ENCODE results near the gene RFT1.
A peak's percentile ranks its signal among the peaks of the same experiment; 100 is the strongest.

The RFT1 gene

GRCh38 chr3:53079791-53080555 lies 50.3 kb downstream of the RFT1 start:
- Histone ChIP-seq H3K9ac (ENCODE audit: low read length) (no peak overlapping the region), H3K27me3 (ENCODE audit: control insufficient read depth in 1 of 2, insufficient read depth in 2 of 2, low read length in 2 of 2) (no peaks in the 10 kb centered on the region), H3K9me3 (ENCODE audit: low read length) (no peaks in the 10 kb centered on the region), H3K27ac (ENCODE audit: low read depth, low read length) (no peak overlapping the region), H3K4me3 (ENCODE audit: low read depth in 1 of 2, low read length in 2 of 2) (no peak overlapping the region), H3K36me3 (ENCODE audit: insufficient read depth, low read length) (no peaks in the 10 kb centered on the region), H3K4me1 (ENCODE audit: insufficient read depth, low read length) (peaks cover 12% of the 10 kb centered on the region)

- Histone ChIP-seq H3K4me1 (ENCODE audit: insufficient read depth, low read length) (peaks cover 8% of the 10 kb centered on the region), H3K27me3 (ENCODE audit: control insufficient read depth in 1 of 2, insufficient read depth in 2 of 2, low read length in 2 of 2) (no peaks in the 10 kb centered on the region), H3K4me3 (ENCODE audit: low read depth in 1 of 2, low read length in 2 of 2) (no peak overlapping the region), H3K9me3 (ENCODE audit: low read length) (no peaks in the 10 kb centered on the region), H3K36me3 (ENCODE audit: insufficient read depth, low read length) (no peaks in the 10 kb centered on the region), H3K27ac (ENCODE audit: low read depth, low read length) (no peak overlapping the region), H3K9ac (ENCODE audit: low read length) (no peak overlapping the region)
These were observed 51.1 kb downstream of the RFT1 start for GRCh38 chr3:53079147-53079546.

GRCh38 chr3:53078656-53079055 lies 51.6 kb downstream of the RFT1 start:
- H3K27me3 ChIP-seq (ENCODE audit: control insufficient read depth in 1 of 2, insufficient read depth in 2 of 2, low read length in 2 of 2) = no peaks in the 10 kb centered on the region
- no peak overlapping the region for H3K27ac ChIP-seq (ENCODE audit: low read depth, low read length)
- H3K4me3 ChIP-seq (ENCODE audit: low read depth in 1 of 2, low read length in 2 of 2) = no peak overlapping the region
- H3K36me3 ChIP-seq (ENCODE audit: insufficient read depth, low read length) = no peaks in the 10 kb centered on the region
- H3K9me3 ChIP-seq (ENCODE audit: low read length) = no peaks in the 10 kb centered on the region
- H3K4me1 ChIP-seq (ENCODE audit: insufficient read depth, low read length) = peaks cover 3% of the 10 kb centered on the region
- no peak overlapping the region for H3K9ac ChIP-seq (ENCODE audit: low read length)

GRCh38 chr3:53077476-53078220 lies 52.6 kb downstream of the RFT1 start:
- Histone ChIP-seq H3K9me3 (ENCODE audit: low read length) (no peaks in the 10 kb centered on the region), H3K4me1 (ENCODE audit: insufficient read depth, low read length) (no peaks in the 10 kb centered on the region), H3K9ac (ENCODE audit: low read length) (no peak overlapping the region), H3K27me3 (ENCODE audit: control insufficient read depth in 1 of 2, insufficient read depth in 2 of 2, low read length in 2 of 2) (no peaks in the 10 kb centered on the region), H3K36me3 (ENCODE audit: insufficient read depth, low read length) (no peaks in the 10 kb centered on the region), H3K4me3 (ENCODE audit: low read depth in 1 of 2, low read length in 2 of 2) (no peak overlapping the region), H3K27ac (ENCODE audit: low read depth, low read length) (no peak overlapping the region)

- H3K4me3 ChIP-seq (ENCODE audit: low read depth in 1 of 2, low read length in 2 of 2) = no peak overlapping the region
- no peaks in the 10 kb centered on the region for H3K9me3 ChIP-seq (ENCODE audit: low read length)
- H3K4me1 ChIP-seq (ENCODE audit: insufficient read depth, low read length) = peaks cover 7% of the 10 kb centered on the region
- no peaks in the 10 kb centered on the region for H3K27me3 ChIP-seq (ENCODE audit: control insufficient read depth in 1 of 2, insufficient read depth in 2 of 2, low read length in 2 of 2)
- H3K9ac ChIP-seq (ENCODE audit: low read length) = no peak overlapping the region
- no peak overlapping the region for H3K27ac ChIP-seq (ENCODE audit: low read depth, low read length)
- no peaks in the 10 kb centered on the region for H3K36me3 ChIP-seq (ENCODE audit: insufficient read depth, low read length)
These were observed 54.5 kb downstream of the RFT1 start for GRCh38 chr3:53075743-53076140.

- H3K27ac ChIP-seq (ENCODE audit: low read depth, low read length) = no peak overlapping the region
- no peaks in the 10 kb centered on the region for H3K36me3 ChIP-seq (ENCODE audit: insufficient read depth, low read length)
- no peaks in the 10 kb centered on the region for H3K27me3 ChIP-seq (ENCODE audit: control insufficient read depth in 1 of 2, insufficient read depth in 2 of 2, low read length in 2 of 2)
- H3K4me3 ChIP-seq (ENCODE audit: low read depth in 1 of 2, low read length in 2 of 2) = no peak overlapping the region
- H3K4me1 ChIP-seq (ENCODE audit: insufficient read depth, low read length) = peaks cover 7% of the 10 kb centered on the region
- H3K9ac ChIP-seq (ENCODE audit: low read length) = no peak overlapping the region
- H3K9me3 ChIP-seq (ENCODE audit: low read length) = no peaks in the 10 kb centered on the region
These were observed 55.2 kb downstream of the RFT1 start for GRCh38 chr3:53074761-53075742.

- H3K27me3 ChIP-seq (ENCODE audit: control insufficient read depth in 1 of 2, insufficient read depth in 2 of 2, low read length in 2 of 2) = no peaks in the 10 kb centered on the region
- no peak overlapping the region for H3K4me3 ChIP-seq (ENCODE audit: low read depth in 1 of 2, low read length in 2 of 2)
- H3K4me1 ChIP-seq (ENCODE audit: insufficient read depth, low read length) = peaks cover 7% of the 10 kb centered on the region
- H3K9ac ChIP-seq (ENCODE audit: low read length) = no peak overlapping the region
- no peak overlapping the region for H3K27ac ChIP-seq (ENCODE audit: low read depth, low read length)
- H3K9me3 ChIP-seq (ENCODE audit: low read length) = no peaks in the 10 kb centered on the region
- H3K36me3 ChIP-seq (ENCODE audit: insufficient read depth, low read length) = no peaks in the 10 kb centered on the region
These were observed 55.9 kb downstream of the RFT1 start for GRCh38 chr3:53074366-53074696.

GRCh38 chr3:53073553-53074365 lies 56.5 kb downstream of the RFT1 start:
- H3K4me1 ChIP-seq (ENCODE audit: insufficient read depth, low read length) = peaks cover 7% of the 10 kb centered on the region
- H3K27me3 ChIP-seq (ENCODE audit: control insufficient read depth in 1 of 2, insufficient read depth in 2 of 2, low read length in 2 of 2) = no peaks in the 10 kb centered on the region
- peak overlapping the region; percentile 47 to 86 for H3K4me3 ChIP-seq (ENCODE audit: low read depth in 1 of 2, low read length in 2 of 2)
- no peak overlapping the region for H3K9ac ChIP-seq (ENCODE audit: low read length)
- H3K9me3 ChIP-seq (ENCODE audit: low read length) = no peaks in the 10 kb centered on the region
- H3K27ac ChIP-seq (ENCODE audit: low read depth, low read length) = peak overlapping the region; percentile 29
- H3K36me3 ChIP-seq (ENCODE audit: insufficient read depth, low read length) = no peaks in the 10 kb centered on the region

GRCh38 chr3:53072653-53073552 lies 57.3 kb downstream of the RFT1 start:
- H3K27me3 ChIP-seq (ENCODE audit: control insufficient read depth in 1 of 2, insufficient read depth in 2 of 2, low read length in 2 of 2) = no peaks in the 10 kb centered on the region
- no peaks in the 10 kb centered on the region for H3K36me3 ChIP-seq (ENCODE audit: insufficient read depth, low read length)
- H3K27ac ChIP-seq (ENCODE audit: low read depth, low read length) = peak overlapping the region; percentile 29
- peak overlapping the region; percentile 59 for H3K9ac ChIP-seq (ENCODE audit: low read length)
- H3K9me3 ChIP-seq (ENCODE audit: low read length) = no peaks in the 10 kb centered on the region
- H3K4me3 ChIP-seq (ENCODE audit: low read depth in 1 of 2, low read length in 2 of 2) = peak overlapping the region; percentile 47 to 86
- H3K4me1 ChIP-seq (ENCODE audit: insufficient read depth, low read length) = peaks cover 7% of the 10 kb centered on the region

GRCh38 chr3:53071882-53072431 lies 58.3 kb downstream of the RFT1 start:
- Histone ChIP-seq H3K9me3 (ENCODE audit: low read length) (no peaks in the 10 kb centered on the region), H3K9ac (ENCODE audit: low read length) (no peak overlapping the region), H3K4me1 (ENCODE audit: insufficient read depth, low read length) (peaks cover 7% of the 10 kb centered on the region), H3K4me3 (ENCODE audit: low read depth in 1 of 2, low read length in 2 of 2) (peak overlapping the region; percentile 47 to 86), H3K36me3 (ENCODE audit: insufficient read depth, low read length) (no peaks in the 10 kb centered on the region), H3K27me3 (ENCODE audit: control insufficient read depth in 1 of 2, insufficient read depth in 2 of 2, low read length in 2 of 2) (no peaks in the 10 kb centered on the region), H3K27ac (ENCODE audit: low read depth, low read length) (no peak overlapping the region)
